ENCODE results near the gene ZNF445.

DNA sequence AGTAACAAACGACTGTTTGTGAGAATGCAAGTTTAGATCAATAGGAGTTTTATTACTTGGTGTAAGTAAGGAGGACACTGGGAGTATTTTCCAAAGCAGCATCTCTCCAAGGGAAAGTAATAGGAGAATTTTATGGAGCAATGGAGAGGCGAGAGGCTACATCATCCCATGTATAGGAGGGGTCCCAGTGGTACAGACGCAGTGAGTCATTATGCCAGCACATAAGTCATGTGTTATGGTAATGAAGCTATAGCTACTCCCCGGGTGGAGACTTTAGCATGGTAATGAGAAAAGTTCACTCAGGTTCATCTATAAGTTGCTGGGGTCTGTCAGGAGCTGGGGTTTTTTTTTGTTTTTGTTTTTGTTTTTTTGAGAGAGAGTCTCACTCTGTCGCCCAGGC is 29.5 kb upstream of the ZNF445 start:
- TF ChIP-seq POLR2AphosphoS5 (IDR thresholded peaks at IDR 0.05) (no peak), POLR2A (IDR thresholded peaks at IDR 0.05) (no peak)
- TF ChIP-seq, protein P1, sequence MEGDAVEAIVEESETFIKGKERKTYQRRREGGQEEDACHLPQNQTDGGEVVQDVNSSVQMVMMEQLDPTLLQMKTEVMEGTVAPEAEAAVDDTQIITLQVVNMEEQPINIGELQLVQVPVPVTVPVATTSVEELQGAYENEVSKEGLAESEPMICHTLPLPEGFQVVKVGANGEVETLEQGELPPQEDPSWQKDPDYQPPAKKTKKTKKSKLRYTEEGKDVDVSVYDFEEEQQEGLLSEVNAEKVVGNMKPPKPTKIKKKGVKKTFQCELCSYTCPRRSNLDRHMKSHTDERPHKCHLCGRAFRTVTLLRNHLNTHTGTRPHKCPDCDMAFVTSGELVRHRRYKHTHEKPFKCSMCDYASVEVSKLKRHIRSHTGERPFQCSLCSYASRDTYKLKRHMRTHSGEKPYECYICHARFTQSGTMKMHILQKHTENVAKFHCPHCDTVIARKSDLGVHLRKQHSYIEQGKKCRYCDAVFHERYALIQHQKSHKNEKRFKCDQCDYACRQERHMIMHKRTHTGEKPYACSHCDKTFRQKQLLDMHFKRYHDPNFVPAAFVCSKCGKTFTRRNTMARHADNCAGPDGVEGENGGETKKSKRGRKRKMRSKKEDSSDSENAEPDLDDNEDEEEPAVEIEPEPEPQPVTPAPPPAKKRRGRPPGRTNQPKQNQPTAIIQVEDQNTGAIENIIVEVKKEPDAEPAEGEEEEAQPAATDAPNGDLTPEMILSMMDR (IDR thresholded peaks at IDR 0.05) = no peak
